Peyer's patch (tissue), 4 donors: ENCODE data around the gene THSD8. TPM values are rescaled to one million over a fixed set of nuclear protein-coding genes. Genes with fewer than 3 reads are reported as not detected.
A peak's percentile ranks its signal among the peaks of the same experiment; 100 is the strongest.

Source experiments
- DNase-seq, 3 donors: peaks; one replicate each; pipeline ENCODE4 v3.0.0-alpha.2; 2017 to 2019
- H3K27ac ChIP-seq, 4 donors: fragments of 200-600 bp; sonication (generic); one replicate each; pipeline ENCODE4 v1.5.1; 2016 to 2019
- H3K27me3 ChIP-seq, 2 donors: fragments of 200-600 bp; sonication (generic); one replicate each; pipeline ENCODE4 v1.5.1; 2019
- H3K36me3 ChIP-seq, 3 donors: fragments of 200-600 bp; sonication (generic); one replicate each; pipeline ENCODE4 v1.5.1; 2016 to 2019
- H3K4me1 ChIP-seq, 4 donors: fragments of 200-600 bp; sonication (generic); one replicate each; pipeline ENCODE4 v1.5.1; 2016 to 2019
- H3K4me3 ChIP-seq, 4 donors: fragments of 200-600 bp; sonication (generic); 1 replicate in 3 of 4; 2 replicates in 1 of 4; pipeline ENCODE4 v1.5.1; 2016 to 2019; ENCODE audit warnings: mild to moderate bottlenecking in 1 of 4
- H3K9me3 ChIP-seq, 4 donors: fragments of 200-600 bp; sonication (generic); one replicate each; pipeline ENCODE4 v1.5.1; 2016 to 2019; ENCODE audit warnings: mild to moderate bottlenecking in 1 of 4
- CTCF ChIP-seq, 6 experiments: fragments of 450-650 bp in 4 of 6; fragments of 200-600 bp in 2 of 6; sonication (generic) in 1 of 6; IDR thresholded peaks; one replicate each; pipeline ENCODE4 v1.5.1; 2017 to 2019; ENCODE audit warnings: antibody characterized with exemption in 6 of 6, mild to moderate bottlenecking in 3 of 6, moderate library complexity in 1 of 6
- POLR2A ChIP-seq, 2 donors: fragments of 450-650 bp; IDR thresholded peaks; one replicate each; pipeline ENCODE4 v1.5.1; 2017; ENCODE audit warnings: antibody characterized with exemption in 2 of 2, mild to moderate bottlenecking in 2 of 2, moderate library complexity in 2 of 2
- total RNA-seq, 4 donors: library from RNA; depleted of rRNA; stranded (reverse); fragments of >200 nt; gene quantifications; one replicate each; pipeline ENCODE4 v1.1.0, GENCODE V29; 2016

THSD8 gene
- total RNA-seq, 4 donors from 2014 or later = not detected

DNA sequence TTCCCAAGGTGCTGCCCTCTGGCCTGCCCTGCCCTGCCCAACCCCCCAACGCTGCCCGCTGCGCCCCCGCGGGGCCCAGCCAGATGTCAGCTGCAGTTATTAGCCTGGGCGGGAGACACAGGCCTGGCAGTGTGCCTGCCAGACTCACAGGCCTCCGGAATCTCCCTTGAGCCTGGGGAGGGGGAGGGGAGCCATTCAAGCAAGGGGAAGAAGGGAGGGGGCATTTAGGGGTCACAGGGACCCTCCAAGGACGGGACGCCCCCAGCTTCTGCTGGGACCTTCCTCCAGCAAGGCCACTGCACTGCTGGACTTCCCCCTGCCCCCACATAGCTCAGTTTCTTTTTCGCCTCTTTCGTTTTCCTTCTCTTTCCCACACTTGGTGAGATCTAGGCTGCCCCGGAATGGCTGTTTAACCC is 13.2 kb upstream of the THSD8 start:
- TF ChIP-seq CTCF (IDR thresholded peaks at IDR 0.05) (peak in 1 of 6 experiments; percentile 14), POLR2A (IDR thresholded peaks at IDR 0.05) (peak; percentile 28 to 62)
- Histone ChIP-seq H3K36me3 (no peaks in the 10 kb centered on the region), H3K4me1 (peaks cover 16 to 51% (median 34%) of the 10 kb centered on the region in 4 donors), H3K4me3 (peak overlapping the region; percentile 82 to 92 (median 84)), H3K27me3 (no peaks in the 10 kb centered on the region), H3K9me3 (no peaks in the 10 kb centered on the region), H3K27ac (peak overlapping the region; percentile 97 to 100 (median 100))
- DNase-seq = peak; percentile 69 to 90 (median 90)

GRCh38 chr19:12789098-12789903 is 12.6 kb upstream of the THSD8 start:
- Histone ChIP-seq H3K4me1 (peaks cover 13 to 48% (median 31%) of the 10 kb centered on the region in 4 donors), H3K4me3 (peak overlapping the region; percentile 82 to 92 (median 84)), H3K9me3 (no peaks in the 10 kb centered on the region), H3K27me3 (no peaks in the 10 kb centered on the region), H3K27ac (peak overlapping the region; percentile 97 to 100 (median 100)), H3K36me3 (no peaks in the 10 kb centered on the region)
- TF ChIP-seq CTCF (IDR thresholded peaks at IDR 0.05) = no peak
- TF ChIP-seq POLR2A (IDR thresholded peaks at IDR 0.05) = peak; percentile 66 to 81
- peak in 1 of 3 donors; percentile 95 for DNase-seq

- no peaks in the 10 kb centered on the region for H3K27me3 ChIP-seq
- H3K9me3 ChIP-seq = no peaks in the 10 kb centered on the region
- TF ChIP-seq CTCF (IDR thresholded peaks at IDR 0.05) = no peak
- TF ChIP-seq POLR2A (IDR thresholded peaks at IDR 0.05) = peak; percentile 90 to 98
- peak overlapping the region; percentile 82 to 92 (median 84) for H3K4me3 ChIP-seq
- H3K36me3 ChIP-seq = no peaks in the 10 kb centered on the region
- peak; percentile 95 to 98 (median 98) for DNase-seq
- H3K4me1 ChIP-seq = peaks cover 9 to 48% (median 29%) of the 10 kb centered on the region in 4 donors
- H3K27ac ChIP-seq = peak overlapping the region; percentile 97 to 100 (median 100)
These were observed 11.8 kb upstream of the THSD8 start for GRCh38 chr19:12789904-12790619.

DNA sequence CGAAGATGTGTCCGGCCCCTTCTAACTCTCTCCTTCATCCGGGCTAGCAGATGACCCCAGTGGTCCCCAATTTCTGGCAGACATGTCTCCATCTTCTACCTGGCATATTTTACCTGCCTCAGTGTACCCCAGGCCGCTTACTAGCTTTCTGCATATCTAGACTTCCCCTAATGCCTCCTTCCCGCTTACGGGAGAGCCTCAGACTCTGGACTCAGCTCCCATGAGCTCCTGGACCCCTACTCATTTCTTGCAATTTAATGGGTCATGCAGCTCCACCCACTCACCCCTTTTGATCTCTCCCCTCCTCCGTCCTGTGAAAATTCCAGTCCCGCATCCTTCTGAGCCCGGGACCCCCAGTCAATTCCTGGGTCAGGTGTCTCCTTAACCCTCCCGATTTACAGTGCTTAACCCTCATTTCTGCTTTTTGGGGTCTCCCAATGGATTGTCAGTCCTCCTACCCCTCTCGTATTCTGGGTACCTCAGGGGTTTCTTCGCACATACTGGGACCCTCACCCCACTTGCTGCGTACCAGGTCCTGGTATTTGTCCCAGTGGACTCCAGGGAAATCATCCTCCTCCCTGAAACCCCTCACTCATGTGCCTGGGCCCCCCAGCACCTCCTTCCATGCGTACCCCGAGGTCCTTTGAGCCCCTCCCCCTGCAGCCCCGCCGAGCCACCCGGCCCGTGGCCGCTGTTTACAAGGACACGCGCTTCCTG is 11.1 kb upstream of the THSD8 start:
- peaks cover 12 to 48% (median 26%) of the 10 kb centered on the region in 4 donors for H3K4me1 ChIP-seq
- no peaks in the 10 kb centered on the region for H3K27me3 ChIP-seq
- no peaks in the 10 kb centered on the region for H3K36me3 ChIP-seq
- no peak for DNase-seq
- no peak for TF ChIP-seq POLR2A (IDR thresholded peaks at IDR 0.05)
- no peak for TF ChIP-seq CTCF (IDR thresholded peaks at IDR 0.05)
- no peaks in the 10 kb centered on the region for H3K9me3 ChIP-seq
- H3K27ac ChIP-seq = peak overlapping the region; percentile 97 to 100 (median 100)
- H3K4me3 ChIP-seq = peak overlapping the region; percentile 82 to 92 (median 84)

DNA sequence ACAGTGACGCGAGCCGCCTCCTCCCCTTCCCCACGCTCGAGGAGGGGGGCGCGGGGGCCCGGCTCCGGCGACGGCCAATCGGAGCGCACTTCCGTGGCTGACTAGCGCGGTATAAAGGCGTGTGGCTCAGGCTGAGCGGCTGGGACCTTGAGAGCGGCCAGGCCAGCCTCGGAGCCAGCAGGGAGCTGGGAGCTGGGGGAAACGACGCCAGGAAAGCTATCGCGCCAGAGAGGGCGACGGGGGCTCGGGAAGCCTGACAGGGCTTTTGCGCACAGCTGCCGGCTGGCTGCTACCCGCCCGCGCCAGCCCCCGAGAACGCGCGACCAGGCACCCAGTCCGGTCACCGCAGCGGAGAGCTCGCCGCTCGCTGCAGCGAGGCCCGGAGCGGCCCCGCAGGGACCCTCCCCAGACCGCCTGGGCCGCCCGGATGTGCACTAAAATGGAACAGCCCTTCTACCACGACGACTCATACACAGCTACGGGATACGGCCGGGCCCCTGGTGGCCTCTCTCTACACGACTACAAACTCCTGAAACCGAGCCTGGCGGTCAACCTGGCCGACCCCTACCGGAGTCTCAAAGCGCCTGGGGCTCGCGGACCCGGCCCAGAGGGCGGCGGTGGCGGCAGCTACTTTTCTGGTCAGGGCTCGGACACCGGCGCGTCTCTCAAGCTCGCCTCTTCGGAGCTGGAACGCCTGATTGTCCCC is 10.4 kb upstream of the THSD8 start, which contains the start of gene JUNB:
Gene JUNB (plus strand): TSS at position 142 of the 706 bp plus-strand sequence. CDS start 286 bp downstream, at position 428.
- TF ChIP-seq POLR2A (IDR thresholded peaks at IDR 0.05) (peak; percentile 100), CTCF (IDR thresholded peaks at IDR 0.05) (peak in 2 of 6 experiments; percentile 30 to 32)
- Histone ChIP-seq H3K9me3 (no peaks in the 10 kb centered on the region), H3K36me3 (no peaks in the 10 kb centered on the region), H3K4me3 (peak within 1 kb of the TSS; percentile 82 to 92 (median 84)), H3K27me3 (no peaks in the 10 kb centered on the region), H3K4me1 (peaks cover 11 to 47% (median 24%) of the 10 kb centered on the region in 4 donors), H3K27ac (peak within 1 kb of the TSS; percentile 97 to 100 (median 100))
- DNase-seq = peak; percentile 97 to 99 (median 99)
